Measurements from ENCODE around the gene ATP2A3.

GRCh38 chr17:3888343-3889171, 75.7 kb downstream of the ATP2A3 start:
- TF ChIP-seq CTCF (conservative IDR thresholded peaks at IDR 0.05), result no peak
- no peak for TF ChIP-seq EZH2 (IDR thresholded peaks at IDR 0.05; ENCODE audit: low read depth)
